ENCODE results near the gene SSBP3.

GRCh38 chr1:54268762-54269297 lies 137.4 kb downstream of the SSBP3 start:
- TF ChIP-seq POLR2AphosphoS5 (IDR thresholded peaks at IDR 0.05; ENCODE audit: insufficient read depth in 1 of 2, low read depth in 1 of 2) = no peak
- TF ChIP-seq POLR2A (IDR thresholded peaks at IDR 0.05) = no peak
- no peak for TF ChIP-seq CTCF (IDR thresholded peaks at IDR 0.05)
